DMS114 treated with DMSO at 0.1 percent for 48 hours (cell line): ENCODE results near the gene FSTL4.

Source experiments
- DNase-seq: peaks from one replicate; lab custom pipeline; 2025; ENCODE audit not compliant: unreplicated experiment; lab: John Stamatoyannopoulos, UW

Gene FSTL4

GRCh38 chr5:133371371-133372155 lies 240.8 kb downstream of the FSTL4 start:
- DNase-seq = no peak

GRCh38 chr5:133370904-133371303 lies 241.4 kb downstream of the FSTL4 start:
- no peak for DNase-seq

GRCh38 chr5:133370036-133370831 lies 242.1 kb downstream of the FSTL4 start:
- no peak for DNase-seq

GRCh38 chr5:133368916-133369783 lies 243.2 kb downstream of the FSTL4 start:
- DNase-seq = no peak

- no peak for DNase-seq
These were observed 244.4 kb downstream of the FSTL4 start for GRCh38 chr5:133367984-133368383.

- DNase-seq = no peak
These were observed 245.1 kb downstream of the FSTL4 start for GRCh38 chr5:133367071-133367786.

- no peak for DNase-seq
These were observed 245.9 kb downstream of the FSTL4 start for GRCh38 chr5:133366438-133366837.

- no peak for DNase-seq
These were observed 246.6 kb downstream of the FSTL4 start for GRCh38 chr5:133365738-133366137.

- no peak for DNase-seq
These were observed 247.2 kb downstream of the FSTL4 start for GRCh38 chr5:133364936-133365707.

GRCh38 chr5:133363807-133364587 lies 248.3 kb downstream of the FSTL4 start:
- DNase-seq = no peak

GRCh38 chr5:133362438-133362837 lies 249.9 kb downstream of the FSTL4 start:
- no peak for DNase-seq

GRCh38 chr5:133361922-133362321 lies 250.4 kb downstream of the FSTL4 start:
- no peak for DNase-seq

GRCh38 chr5:133360693-133361472 lies 251.5 kb downstream of the FSTL4 start:
- DNase-seq = no peak

GRCh38 chr5:133359861-133360260 lies 252.5 kb downstream of the FSTL4 start:
- no peak for DNase-seq

GRCh38 chr5:133358271-133358670 lies 254.1 kb downstream of the FSTL4 start:
- DNase-seq = no peak

GRCh38 chr5:133357758-133358157 lies 254.6 kb downstream of the FSTL4 start:
- no peak for DNase-seq

GRCh38 chr5:133356984-133357421 lies 255.3 kb downstream of the FSTL4 start:
- DNase-seq = no peak

GRCh38 chr5:133356396-133356983 lies 255.9 kb downstream of the FSTL4 start:
- no peak for DNase-seq
